Mucosa of descending colon (tissue), 3 donors: ENCODE data around the gene HIRA. TPM values are rescaled to one million over a fixed set of nuclear protein-coding genes. Genes with fewer than 3 reads are reported as not detected.
"Not testable (repeated sequence)": the region's sequence is repeated elsewhere in the genome, so short reads cannot be mapped to it uniquely, and the experiment has no call there.

Experiments
- ATAC-seq: fragments of 200-7000 bp; cut with Tn5 transposase; one replicate; pipeline ENCODE4 v1.9.1; 2020; ENCODE audit warnings: mild to moderate bottlenecking, moderate library complexity
- DNase-seq, 3 donors: peaks; one replicate each; pipeline ENCODE4 v3.0.0-alpha.2; 2020
- H3K36me3 ChIP-seq: fragments of 200-600 bp; one replicate; pipeline ENCODE4 v1.8.0; 2021; ENCODE audit warnings: low read depth, mild to moderate bottlenecking
- H3K4me1 ChIP-seq: fragments of 200-600 bp; one replicate; pipeline ENCODE4 v1.8.0; 2021; ENCODE audit warnings: low read depth, mild to moderate bottlenecking
- H3K4me3 ChIP-seq: fragments of 200-600 bp; one replicate; pipeline ENCODE4 v1.8.0; 2021; ENCODE audit warnings: mild to moderate bottlenecking
- H3K9me3 ChIP-seq: fragments of 200-600 bp; one replicate; pipeline ENCODE4 v1.8.0; 2021; ENCODE audit warnings: mild to moderate bottlenecking
- CTCF ChIP-seq: fragments of 200-600 bp; IDR thresholded peaks from one replicate; pipeline ENCODE4 v1.8.0; 2022; ENCODE audit warnings: antibody characterized with exemption, mild to moderate bottlenecking
- intact Hi-C, 2 donors: fragments of 100-400 bp; cut with DNase I in 1 of 2; cut with micrococcal nuclease in 1 of 2; formaldehyde crosslinking; loops; one replicate each; pipeline versions ENCODE4 v1.11.0 to v1.11.1; 2022; cut with DNase I, micrococcal nuclease
- total RNA-seq, 3 donors: library from RNA; stranded (reverse); fragmentation: NEBNext Ultra II Directional in 2 of 3; extraction: Animal tissue kit (Norgen Biotek cat#: 25700) in 2 of 3; gene quantifications; one replicate each; pipeline versions ENCODE4 v1.2.1 to v1.2.4, GENCODE V29; 2021 to 2023
- donor health status: DM: no; HTN: no; CAD: no; lungs with moderate emphysema.
- donor health status: DM: no; HTN: no; CAD: no.
- donor health status: DM: no; HTN: yes; CAD: no.

The HIRA gene
- total RNA-seq, 3 donors from 2014 or later, result 24.0 to 35.0 (median 27.4) TPM

DNA sequence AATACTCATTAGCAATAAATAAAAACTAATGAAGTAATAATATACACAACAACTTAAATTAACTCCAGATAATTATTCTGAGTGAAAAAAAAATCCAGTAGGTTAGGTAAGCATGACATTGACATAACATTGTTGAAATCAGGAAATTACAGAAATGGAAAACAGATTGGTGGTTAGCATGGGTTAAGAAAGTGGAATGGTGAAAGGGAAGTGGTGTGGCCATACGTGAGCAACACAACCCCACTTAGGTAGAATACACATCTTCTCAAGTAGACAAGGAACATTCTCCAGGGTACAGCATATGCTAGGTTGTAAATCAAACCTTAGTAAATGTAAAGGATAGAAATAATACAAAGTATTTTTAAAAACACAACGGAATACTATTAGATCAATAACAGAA lies 109.8 kb downstream of the HIRA start:
- intact Hi-C loops, result no loop called here
- Histone ChIP-seq H3K4me3 (no peak overlapping the region), H3K4me1 (no peaks in the 10 kb centered on the region), H3K36me3 (no peaks in the 10 kb centered on the region), H3K9me3 (peaks cover 20% of the 10 kb centered on the region)
- DNase-seq, result no peak
- ATAC-seq, result no peak
- no peak for TF ChIP-seq CTCF

DNA sequence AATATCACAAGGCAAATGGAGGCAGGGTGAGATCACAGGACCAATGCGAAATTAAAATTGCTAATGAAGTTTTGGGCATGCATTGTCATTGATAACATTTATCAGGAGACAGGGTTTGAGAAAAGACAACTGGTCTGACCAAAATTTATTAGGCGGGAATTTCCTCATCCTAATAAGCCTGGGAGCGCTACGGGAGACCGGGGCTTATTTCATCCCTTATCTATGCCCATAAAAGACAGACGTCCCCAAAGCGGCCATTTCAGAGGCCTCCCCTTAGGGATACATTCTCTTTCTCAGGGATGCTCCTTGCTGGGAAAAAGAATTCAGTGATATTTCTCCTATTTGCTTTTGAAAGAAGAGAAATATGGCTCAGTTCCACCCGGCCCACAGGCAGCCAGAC lies 111.4 kb downstream of the HIRA start:
- intact Hi-C loops, DNase-seq, H3K4me3 ChIP-seq, H3K4me1 ChIP-seq, H3K36me3 ChIP-seq, ATAC-seq: not testable (repeated sequence)
- H3K9me3 ChIP-seq, result peaks cover 36% of the 10 kb centered on the region

DNA sequence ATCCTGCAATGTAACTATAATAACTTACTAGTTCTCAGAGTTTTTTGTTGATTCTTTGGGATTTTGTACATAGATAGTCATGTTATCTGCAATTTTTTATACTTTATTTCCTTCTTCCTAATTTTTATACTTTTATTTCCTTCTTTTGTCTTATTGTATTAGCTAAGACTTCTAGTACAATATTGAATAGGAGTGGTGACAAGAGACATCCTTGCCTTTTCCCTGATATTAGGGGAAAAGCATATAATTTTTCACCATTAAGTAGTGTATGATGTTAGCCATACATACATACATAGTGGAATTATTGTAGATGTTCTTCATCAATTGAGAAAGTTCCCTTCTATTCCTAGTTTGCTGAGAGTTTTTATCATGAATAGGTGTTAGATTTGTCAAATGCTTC lies 112.3 kb downstream of the HIRA start:
- no peak for TF ChIP-seq CTCF
- ATAC-seq (no peak), DNase-seq (no peak)
- intact Hi-C loops, result no loop called here
- H3K4me1 ChIP-seq, result no peaks in the 10 kb centered on the region
- H3K4me3 ChIP-seq, result no peak overlapping the region
- no peaks in the 10 kb centered on the region for H3K36me3 ChIP-seq
- peaks cover 41% of the 10 kb centered on the region for H3K9me3 ChIP-seq

DNA sequence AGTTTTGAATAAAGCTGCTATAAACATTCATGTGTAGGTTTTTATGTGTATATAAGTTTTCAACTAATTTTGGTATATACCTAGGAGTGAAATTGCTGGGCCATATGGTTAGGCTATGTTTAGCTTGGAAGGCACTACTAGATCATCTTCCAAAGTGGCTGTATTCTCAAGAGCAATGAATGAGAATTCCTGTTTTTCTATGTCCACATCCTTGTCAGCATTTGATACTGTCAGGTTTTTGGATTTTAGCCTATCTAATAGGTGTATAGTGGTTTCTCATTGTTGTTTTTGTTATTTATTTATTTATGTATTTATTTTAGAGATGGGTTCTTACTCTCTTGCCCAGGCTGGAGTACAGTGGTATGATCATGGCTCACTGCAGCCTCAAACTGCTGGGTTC lies 113.7 kb downstream of the HIRA start:
- ATAC-seq (no peak), DNase-seq (no peak)
- Histone ChIP-seq H3K9me3 (peaks cover 41% of the 10 kb centered on the region), H3K36me3 (no peaks in the 10 kb centered on the region), H3K4me1 (no peaks in the 10 kb centered on the region), H3K4me3 (no peak overlapping the region)
- intact Hi-C loops, result no loop called here
- TF ChIP-seq CTCF, result no peak

GRCh38 chr22:19307872-19308271 lies 123.7 kb downstream of the HIRA start:
- Histone ChIP-seq H3K9me3 (no peaks in the 10 kb centered on the region), H3K4me1 (no peaks in the 10 kb centered on the region), H3K36me3 (no peaks in the 10 kb centered on the region), H3K4me3 (no peak overlapping the region)
- intact Hi-C loops, result no loop called here
- TF ChIP-seq CTCF, result no peak
- ATAC-seq (no peak), DNase-seq (no peak)

DNA sequence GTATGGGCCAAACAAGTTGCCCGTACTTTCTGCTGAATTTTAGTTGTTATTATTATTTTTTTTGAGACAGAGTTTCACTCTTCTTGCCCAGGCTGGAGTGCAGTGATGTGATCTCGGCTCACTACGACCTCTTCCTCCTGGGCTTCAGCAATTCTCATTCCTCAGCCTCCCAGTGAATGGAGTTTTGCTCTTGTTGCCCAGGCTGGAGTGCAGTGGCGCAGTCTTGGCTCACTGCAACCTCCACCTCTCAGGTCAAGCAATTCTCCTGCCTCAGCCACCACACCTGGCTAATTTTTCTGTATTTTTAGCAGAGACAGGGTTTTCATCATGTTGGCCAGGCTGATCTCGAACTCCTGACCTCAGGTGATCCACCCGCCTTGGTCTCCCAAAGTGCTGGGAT lies 125.0 kb downstream of the HIRA start:
- H3K9me3 ChIP-seq, H3K36me3 ChIP-seq, ATAC-seq, DNase-seq, intact Hi-C loops, H3K4me3 ChIP-seq, H3K4me1 ChIP-seq: not testable (repeated sequence)

GRCh38 chr22:19304547-19304946 lies 127.0 kb downstream of the HIRA start:
- intact Hi-C loops, result no loop called here
- no peak for DNase-seq
- H3K9me3 ChIP-seq, result no peaks in the 10 kb centered on the region
- no peak for TF ChIP-seq CTCF
- no peaks in the 10 kb centered on the region for H3K4me1 ChIP-seq
- no peak overlapping the region for H3K4me3 ChIP-seq
- no peak for ATAC-seq
- no peaks in the 10 kb centered on the region for H3K36me3 ChIP-seq
